Epithelial cell of proximal tubule (primary cell): Measurements from ENCODE around the gene STXBP5L. TPM values are rescaled to one million over a fixed set of nuclear protein-coding genes. Genes with fewer than 3 reads are reported as not detected.
A peak's percentile ranks its signal among the peaks of the same experiment; 100 is the strongest.

ENCODE experiments used
- DNase-seq: peaks from one replicate; pipeline ENCODE4 v3.0.0-alpha.2; 2011; ENCODE audit warnings: low read depth
- H3K4me3 ChIP-seq: 2 replicates; pipeline ENCODE4 v1.5.1; 2011; ENCODE audit warnings: low read depth, mild to moderate bottlenecking, low read length
- total RNA-seq: library from RNA; depleted of rRNA; stranded (reverse); fragments of >200 nt; gene quantifications from 2 replicates; pipeline ENCODE4 v1.2.3, GENCODE V29; 2015
- TF ChIP-seq, protein P1 (sequence below): conservative IDR thresholded peaks from 2 replicates; pipeline ENCODE4 v1.5.1; 2012; ENCODE audit warnings: low read depth, mild to moderate bottlenecking, low read length

STXBP5L gene
- not detected in 2 replicates for total RNA-seq

DNA sequence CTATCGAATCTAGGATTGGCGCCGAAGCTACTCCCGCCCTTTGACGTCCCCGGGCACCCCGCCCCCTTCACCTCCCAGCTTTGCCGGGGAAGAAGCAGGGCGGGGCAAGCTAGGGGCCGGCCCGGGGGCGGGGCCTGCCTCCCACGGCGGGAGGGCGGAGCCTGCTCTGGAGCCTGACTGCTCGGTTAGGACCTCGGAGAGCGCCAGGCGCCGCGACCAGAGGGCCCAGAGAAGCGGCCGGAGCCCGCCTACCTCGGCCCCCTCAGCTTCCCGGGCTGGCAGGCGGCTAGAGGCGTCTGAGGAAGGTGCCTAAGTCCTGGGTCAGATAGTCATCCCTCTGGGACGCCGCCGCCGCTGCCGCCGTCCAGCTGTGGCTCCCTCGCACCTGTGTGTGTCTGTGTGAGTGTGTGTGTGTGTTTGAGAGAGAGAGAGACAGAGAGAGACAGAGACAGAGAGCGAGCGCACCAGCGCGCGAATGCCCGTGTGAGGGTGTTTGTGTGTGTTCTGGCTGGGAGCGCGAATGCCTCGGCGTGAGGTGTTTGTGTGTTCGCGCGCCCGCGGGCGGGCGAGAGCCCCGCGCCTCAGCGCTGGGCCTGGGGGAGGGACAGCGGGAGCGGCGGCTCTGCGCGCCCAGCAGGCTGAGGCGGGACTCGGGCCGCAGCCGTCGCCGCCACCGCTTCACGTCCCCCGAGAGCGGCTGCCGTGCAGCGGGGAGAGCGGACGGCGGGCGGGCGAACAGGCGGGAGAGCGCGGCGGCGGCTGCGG, at the start of gene STXBP5L:
STXBP5L (plus strand) TSS at position 176 of the 765 bp plus-strand sequence. CDS start 1,374 bp downstream, outside the sequence.
- DNase-seq = peak; percentile 4
- TF ChIP-seq, protein P1, sequence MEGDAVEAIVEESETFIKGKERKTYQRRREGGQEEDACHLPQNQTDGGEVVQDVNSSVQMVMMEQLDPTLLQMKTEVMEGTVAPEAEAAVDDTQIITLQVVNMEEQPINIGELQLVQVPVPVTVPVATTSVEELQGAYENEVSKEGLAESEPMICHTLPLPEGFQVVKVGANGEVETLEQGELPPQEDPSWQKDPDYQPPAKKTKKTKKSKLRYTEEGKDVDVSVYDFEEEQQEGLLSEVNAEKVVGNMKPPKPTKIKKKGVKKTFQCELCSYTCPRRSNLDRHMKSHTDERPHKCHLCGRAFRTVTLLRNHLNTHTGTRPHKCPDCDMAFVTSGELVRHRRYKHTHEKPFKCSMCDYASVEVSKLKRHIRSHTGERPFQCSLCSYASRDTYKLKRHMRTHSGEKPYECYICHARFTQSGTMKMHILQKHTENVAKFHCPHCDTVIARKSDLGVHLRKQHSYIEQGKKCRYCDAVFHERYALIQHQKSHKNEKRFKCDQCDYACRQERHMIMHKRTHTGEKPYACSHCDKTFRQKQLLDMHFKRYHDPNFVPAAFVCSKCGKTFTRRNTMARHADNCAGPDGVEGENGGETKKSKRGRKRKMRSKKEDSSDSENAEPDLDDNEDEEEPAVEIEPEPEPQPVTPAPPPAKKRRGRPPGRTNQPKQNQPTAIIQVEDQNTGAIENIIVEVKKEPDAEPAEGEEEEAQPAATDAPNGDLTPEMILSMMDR = no peak

DNA sequence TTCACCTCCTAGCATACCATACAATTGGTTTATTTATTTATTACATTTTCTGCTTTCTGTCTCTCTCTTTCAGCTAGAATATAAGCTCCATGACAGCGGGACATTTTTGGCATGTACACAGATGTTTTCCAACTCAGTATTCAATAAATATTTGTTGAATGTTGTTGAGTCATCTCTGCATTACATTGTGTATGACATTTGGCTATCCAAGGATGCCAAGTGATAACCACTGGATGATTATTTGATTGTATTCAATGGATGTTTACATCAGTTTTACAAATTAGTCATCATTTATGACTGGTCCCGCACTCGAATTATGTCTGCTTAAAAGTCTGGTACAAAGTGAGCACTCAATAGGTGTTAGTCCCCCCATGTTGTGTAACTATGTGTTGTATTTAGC, 49.5 kb upstream of the STXBP5L start:
- no peak overlapping the region for H3K4me3 ChIP-seq
- no peak for DNase-seq
- TF ChIP-seq, protein P1 = no peak

More for the DNA sequence above, at the start of gene STXBP5L:
- H3K4me3 ChIP-seq = peak within 1 kb of the TSS; percentile 51

DNA sequence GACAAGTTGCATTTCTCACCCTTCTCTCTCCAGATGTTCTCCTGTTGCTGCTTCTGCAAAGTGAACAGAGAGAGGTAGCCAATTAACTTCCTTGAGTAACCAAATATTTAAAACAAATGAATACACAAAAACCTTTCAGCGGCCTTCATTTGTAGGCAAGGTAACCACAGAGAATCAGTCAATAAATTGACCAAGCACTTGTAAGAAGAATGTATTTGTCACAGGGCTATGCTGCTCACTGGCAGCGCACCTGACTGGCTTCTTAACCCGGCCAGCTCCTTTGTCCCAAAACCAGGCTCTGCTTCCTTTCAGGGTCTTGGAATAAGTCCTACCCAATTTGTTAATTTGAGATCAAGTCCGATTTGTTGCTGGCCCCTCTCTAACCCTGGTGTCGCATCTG, 43.5 kb upstream of the STXBP5L start:
- H3K4me3 ChIP-seq = no peak overlapping the region
- TF ChIP-seq, protein P1 = no peak
- DNase-seq = no peak

DNA sequence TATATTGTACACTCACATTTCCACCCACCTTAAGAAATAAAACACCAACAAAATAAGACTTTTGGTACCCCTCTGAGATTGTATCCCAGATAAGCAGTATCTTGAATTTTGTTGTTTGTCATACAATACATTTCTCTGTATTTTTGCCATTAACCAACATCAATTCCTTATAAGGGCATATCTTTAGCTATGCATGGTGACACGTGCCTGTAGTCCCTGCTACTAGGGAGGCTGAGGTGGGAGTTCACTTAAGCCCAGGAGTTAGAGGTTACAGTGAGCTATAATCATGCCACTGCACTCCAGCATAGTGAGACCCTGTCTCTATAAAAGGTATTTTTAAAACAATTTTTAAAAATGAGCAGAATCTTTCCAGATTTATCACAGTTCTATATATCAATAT, 32.5 kb upstream of the STXBP5L start:
- DNase-seq = no peak
- TF ChIP-seq, protein P1 = no peak
- H3K4me3 ChIP-seq = no peak overlapping the region

DNA sequence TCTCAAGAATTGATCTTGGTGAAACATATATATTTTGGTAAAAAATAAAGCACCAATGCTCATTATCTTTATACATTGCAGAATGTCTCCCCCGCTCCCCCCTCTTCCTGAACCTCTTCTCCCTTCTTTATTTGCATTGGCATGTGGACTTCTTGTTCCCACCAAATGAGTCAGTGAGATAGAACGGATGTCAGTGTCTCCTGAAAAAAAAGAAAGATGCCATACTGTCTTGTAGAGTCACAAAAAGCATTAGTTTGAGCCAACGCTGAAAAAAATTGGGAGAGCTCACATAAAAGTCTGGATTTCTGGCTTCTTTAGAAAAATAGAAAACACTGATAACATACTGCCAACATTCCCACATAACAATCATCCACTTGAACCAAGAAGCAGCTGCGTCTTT, 32.0 kb upstream of the STXBP5L start:
- DNase-seq = no peak
- TF ChIP-seq, protein P1 = no peak
- no peak overlapping the region for H3K4me3 ChIP-seq

DNA sequence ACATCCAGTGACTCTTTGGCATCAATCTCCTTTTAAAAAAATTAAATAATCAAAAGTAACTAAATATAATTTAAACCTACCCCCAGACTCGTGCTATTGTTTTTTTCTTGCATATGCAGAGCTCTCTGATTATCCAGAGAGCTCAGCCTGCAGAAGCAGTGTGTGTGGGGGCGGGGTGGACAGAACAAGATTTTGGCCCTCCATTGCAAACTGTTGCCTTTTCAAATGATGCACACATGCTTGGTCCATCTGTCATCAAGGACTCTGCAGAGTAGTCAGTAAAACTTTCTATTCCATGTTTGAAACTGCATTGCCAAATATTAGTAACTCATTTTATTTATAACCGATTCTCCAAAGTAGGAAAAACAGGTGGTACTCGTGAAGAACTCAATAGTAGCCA, 28.6 kb upstream of the STXBP5L start:
- no peak for DNase-seq
- TF ChIP-seq, protein P1 = no peak
- H3K4me3 ChIP-seq = no peak overlapping the region

DNA sequence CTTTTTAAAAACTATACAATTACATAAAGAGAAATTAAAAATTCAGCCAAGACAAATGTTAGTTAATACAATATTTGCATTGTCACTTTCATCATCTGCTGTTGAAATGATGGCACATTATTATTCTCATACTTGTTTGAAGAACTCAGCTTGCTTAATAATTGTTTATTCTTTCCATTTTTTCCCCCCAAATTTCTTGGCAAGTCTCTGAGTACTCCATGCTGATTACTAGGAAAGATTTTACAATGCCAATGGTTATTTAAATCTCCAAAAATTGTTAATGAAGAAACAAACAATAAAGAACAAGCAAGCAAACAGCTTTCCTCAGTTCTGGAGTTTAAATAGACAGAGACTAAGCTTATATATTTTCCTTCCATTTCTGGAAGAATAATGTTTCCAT, 15.1 kb upstream of the STXBP5L start:
- no peak overlapping the region for H3K4me3 ChIP-seq
- DNase-seq = no peak
- TF ChIP-seq, protein P1 = no peak
